Liver (tissue), 9 donors: ENCODE measurements around the gene PLA2G6. TPM values are rescaled to one million over a fixed set of nuclear protein-coding genes. Genes with fewer than 3 reads are reported as not detected.

Experiments used
- DNase-seq: peaks from one replicate; pipeline ENCODE4 v3.0.0-alpha.2; 2017; ENCODE audit warnings: low spot score
- H3K27ac ChIP-seq, 2 donors: one replicate each; pipeline ENCODE4 v1.7.0; 2013; ENCODE audit warnings: inconsistent platforms in 2 of 2, low read length in 2 of 2, control low read depth in 1 of 2, low read depth in 1 of 2, mild to moderate bottlenecking in 1 of 2
- H3K27me3 ChIP-seq, 4 donors: one replicate each; pipeline versions ENCODE4 v1.6.1 to v1.7.0; 2013; ENCODE audit warnings: low read length in 3 of 4, inconsistent platforms in 1 of 4, mild to moderate bottlenecking in 1 of 4, moderate library complexity in 1 of 4; ENCODE audit not compliant: control insufficient read depth in 4 of 4, insufficient read depth in 4 of 4
- H3K36me3 ChIP-seq, 4 donors: one replicate each; pipeline versions ENCODE4 v1.6.1 to v1.7.0; 2013; ENCODE audit warnings: low read length in 3 of 4, mild to moderate bottlenecking in 3 of 4, low read depth in 1 of 4, moderate library complexity in 1 of 4; ENCODE audit not compliant: control insufficient read depth in 4 of 4, insufficient read depth in 3 of 4
- H3K4me1 ChIP-seq, 4 donors: one replicate each; pipeline versions ENCODE4 v1.6.1 to v1.7.0; 2013; ENCODE audit warnings: low read length in 3 of 4, mild to moderate bottlenecking in 3 of 4, moderate library complexity in 1 of 4; ENCODE audit not compliant: control insufficient read depth in 4 of 4, insufficient read depth in 4 of 4
- H3K4me3 ChIP-seq, 3 donors: one replicate each; pipeline versions ENCODE4 v1.6.1 to v1.7.0; 2013; ENCODE audit warnings: low read length in 3 of 3, control low read depth in 1 of 3, low read depth in 1 of 3, mild to moderate bottlenecking in 1 of 3
- H3K9ac ChIP-seq, 2 donors: one replicate each; pipeline ENCODE4 v1.7.0; 2013; ENCODE audit warnings: low read length in 2 of 2, mild to moderate bottlenecking in 2 of 2, moderate library complexity in 2 of 2, control low read depth in 1 of 2, low read depth in 1 of 2
- H3K9me3 ChIP-seq, 4 donors: one replicate each; pipeline versions ENCODE4 v1.6.1 to v1.7.0; 2013; ENCODE audit warnings: low read length in 3 of 4; ENCODE audit not compliant: control insufficient read depth in 4 of 4
- FOXA2 ChIP-seq: IDR thresholded peaks from 2 replicates; pipeline ENCODE4 v1.6.1; 2016; ENCODE audit warnings: antibody characterized with exemption
- HNF4A ChIP-seq, 2 donors: conservative IDR thresholded peaks; 2 replicates each; pipeline ENCODE4 v1.6.1; 2016; ENCODE audit warnings: antibody characterized with exemption in 2 of 2, mild to moderate bottlenecking in 2 of 2
- HNF4G ChIP-seq: IDR thresholded peaks from 2 replicates; pipeline ENCODE4 v1.6.1; 2016; ENCODE audit warnings: antibody characterized with exemption
- JUND ChIP-seq, 2 donors: IDR thresholded peaks; 2 replicates each; pipeline ENCODE4 v1.6.1; 2016; ENCODE audit warnings: antibody characterized with exemption in 2 of 2
- NR2F2 ChIP-seq: IDR thresholded peaks from 2 replicates; pipeline ENCODE4 v1.6.1; 2016; ENCODE audit warnings: antibody characterized with exemption
- RAD21 ChIP-seq, 2 donors: IDR thresholded peaks; 2 replicates each; pipeline ENCODE4 v1.6.1; 2016; ENCODE audit warnings: antibody characterized with exemption in 2 of 2, mild to moderate bottlenecking in 2 of 2
- SP1 ChIP-seq: IDR thresholded peaks from 2 replicates; pipeline ENCODE4 v1.6.1; 2018; ENCODE audit warnings: antibody characterized with exemption, mild to moderate bottlenecking
- TAF1 ChIP-seq: conservative IDR thresholded peaks from 2 replicates; pipeline ENCODE4 v1.6.1; 2016; ENCODE audit warnings: antibody characterized with exemption, mild to moderate bottlenecking
- YY1 ChIP-seq: IDR thresholded peaks from 2 replicates; pipeline ENCODE4 v1.6.1; 2016; ENCODE audit warnings: antibody characterized with exemption, mild to moderate bottlenecking
- WGBS: extraction: QIAGEN DNeasy Blood & Tissue Kit; methylation state at CpG from one replicate; pipeline ENCODE4 v1.1.7; 2013; 5-methylcytosine and 5-hydroxymethylcytosine counted together
- polyA plus RNA-seq, 2 donors: library from polyadenylated mRNA; stranded (reverse) in 1 of 2; unstranded in 1 of 2; fragments of 200-250 nt in 1 of 2; fragments of >200 nt in 1 of 2; fragmentation: Nextera tagmentation in 1 of 2; extraction: Ambion mirVana in 1 of 2; gene quantifications; one replicate each; pipeline versions ENCODE4 v1.2.1 to v1.2.3, GENCODE V29; 2013 to 2015
- total RNA-seq, 2 donors: library from RNA; depleted of rRNA; stranded (reverse); fragments of >200 nt; gene quantifications; one replicate each; pipeline ENCODE4 v1.2.3, GENCODE V29; 2014
- TF ChIP-seq, protein P1 (sequence below): fragments of 150-350 bp; IDR thresholded peaks from 2 replicates; pipeline ENCODE4 v1.5.1; 2017; ENCODE audit warnings: improper control_type of control experiment, low read depth, low read length; ENCODE audit not compliant: missing input control
- TF ChIP-seq, protein P2 (sequence below): IDR thresholded peaks from 2 replicates; pipeline ENCODE4 v1.6.1; 2016; ENCODE audit warnings: antibody characterized with exemption
- TF ChIP-seq, protein P3 (sequence below): IDR thresholded peaks from 2 replicates; pipeline ENCODE4 v1.6.1; 2016; ENCODE audit warnings: antibody characterized with exemption
- donor health status: healthy.
- donor health status: healthy.
- donor health status: healthy.
- donor health status: healthy.
- donor health status: healthy.

PLA2G6 gene
- total and polyA plus RNA-seq, 4 donors: 5.7 to 9.0 (median 7.2) TPM

DNA sequence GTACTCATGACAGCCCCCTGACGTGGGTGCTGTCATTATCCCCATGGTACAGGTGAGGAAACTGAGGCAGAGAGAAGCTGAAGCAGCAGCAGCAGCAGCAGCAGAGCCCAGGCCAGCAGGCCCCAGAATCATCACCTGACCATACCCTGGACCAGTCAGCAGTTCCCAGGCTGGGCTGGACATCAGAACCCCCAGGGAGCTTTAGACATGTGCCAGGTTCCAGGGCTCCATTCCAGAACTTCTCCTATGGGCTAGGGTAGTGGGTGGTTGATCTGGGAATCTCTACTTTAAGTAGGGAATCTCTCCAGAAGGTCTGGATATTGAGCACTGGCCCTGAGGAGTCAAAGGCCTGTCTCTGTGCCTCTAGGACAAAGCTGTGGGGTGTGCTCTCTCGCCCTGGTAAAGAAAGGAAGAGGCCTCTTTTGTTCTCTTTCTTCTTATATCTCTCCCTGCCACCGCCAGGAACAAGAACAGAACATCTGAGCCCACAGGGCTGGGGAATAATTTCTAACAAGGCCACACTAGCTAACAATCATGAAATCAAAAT, 46.8 kb upstream of the PLA2G6 start (continued):
- TF ChIP-seq, protein P1, sequence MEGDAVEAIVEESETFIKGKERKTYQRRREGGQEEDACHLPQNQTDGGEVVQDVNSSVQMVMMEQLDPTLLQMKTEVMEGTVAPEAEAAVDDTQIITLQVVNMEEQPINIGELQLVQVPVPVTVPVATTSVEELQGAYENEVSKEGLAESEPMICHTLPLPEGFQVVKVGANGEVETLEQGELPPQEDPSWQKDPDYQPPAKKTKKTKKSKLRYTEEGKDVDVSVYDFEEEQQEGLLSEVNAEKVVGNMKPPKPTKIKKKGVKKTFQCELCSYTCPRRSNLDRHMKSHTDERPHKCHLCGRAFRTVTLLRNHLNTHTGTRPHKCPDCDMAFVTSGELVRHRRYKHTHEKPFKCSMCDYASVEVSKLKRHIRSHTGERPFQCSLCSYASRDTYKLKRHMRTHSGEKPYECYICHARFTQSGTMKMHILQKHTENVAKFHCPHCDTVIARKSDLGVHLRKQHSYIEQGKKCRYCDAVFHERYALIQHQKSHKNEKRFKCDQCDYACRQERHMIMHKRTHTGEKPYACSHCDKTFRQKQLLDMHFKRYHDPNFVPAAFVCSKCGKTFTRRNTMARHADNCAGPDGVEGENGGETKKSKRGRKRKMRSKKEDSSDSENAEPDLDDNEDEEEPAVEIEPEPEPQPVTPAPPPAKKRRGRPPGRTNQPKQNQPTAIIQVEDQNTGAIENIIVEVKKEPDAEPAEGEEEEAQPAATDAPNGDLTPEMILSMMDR: no peak
- no peak for TF ChIP-seq YY1

DNA sequence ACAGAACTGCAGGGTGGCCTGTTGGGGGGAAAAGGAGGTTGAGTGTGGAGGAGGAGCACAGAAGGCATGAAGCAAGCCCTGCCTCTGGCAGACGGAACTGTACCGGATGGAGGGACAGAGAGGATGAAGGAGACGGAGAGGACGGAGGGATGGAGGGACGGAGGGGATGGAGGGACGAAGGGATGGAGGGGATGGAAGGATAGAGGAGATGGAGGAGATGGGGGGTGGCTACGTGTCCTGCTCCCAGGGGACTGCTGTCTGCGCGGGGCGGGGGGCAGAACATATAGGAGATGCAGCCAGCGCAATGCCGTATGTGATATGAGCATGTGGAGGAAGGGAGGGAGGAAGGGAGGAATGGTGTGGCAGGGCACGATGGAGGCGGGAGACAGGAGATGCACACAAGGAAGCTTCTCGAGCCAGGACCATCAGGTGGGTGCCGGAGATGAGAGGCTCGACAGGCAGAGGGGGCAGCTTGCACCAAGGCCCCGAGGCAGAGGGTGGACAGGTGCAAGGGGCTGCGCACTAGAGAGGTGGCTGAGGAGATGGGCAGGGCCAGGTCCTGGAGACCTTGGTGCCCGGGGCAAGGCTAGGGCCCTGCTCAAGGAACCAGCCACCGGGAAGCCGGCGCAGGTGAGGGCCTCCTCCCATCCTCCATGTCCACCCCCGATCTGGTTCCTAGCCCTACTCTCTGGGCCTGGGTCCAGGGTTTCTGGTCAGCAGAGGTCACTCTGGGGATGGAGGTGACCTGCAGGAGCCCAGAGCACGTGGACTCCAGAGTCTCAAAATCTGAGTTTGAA, 45.4 kb upstream of the PLA2G6 start:
- Histone ChIP-seq H3K27me3 (no peaks in the 10 kb centered on the region), H3K4me1 (peaks cover 0 to 3% (median 0%) of the 10 kb centered on the region in 4 donors), H3K9ac (no peak overlapping the region), H3K27ac (no peak overlapping the region), H3K36me3 (peaks cover 0 to 6% (median 3%) of the 10 kb centered on the region in 4 donors), H3K4me3 (no peak overlapping the region), H3K9me3 (no peaks in the 10 kb centered on the region)
- no peak for DNase-seq
- 93% methylated on average over 25 of the region's 25 CpGs for WGBS
- no peak for TF ChIP-seq HNF4A (conservative IDR thresholded peaks at IDR 0.05)
- TF ChIP-seq, protein P2, sequence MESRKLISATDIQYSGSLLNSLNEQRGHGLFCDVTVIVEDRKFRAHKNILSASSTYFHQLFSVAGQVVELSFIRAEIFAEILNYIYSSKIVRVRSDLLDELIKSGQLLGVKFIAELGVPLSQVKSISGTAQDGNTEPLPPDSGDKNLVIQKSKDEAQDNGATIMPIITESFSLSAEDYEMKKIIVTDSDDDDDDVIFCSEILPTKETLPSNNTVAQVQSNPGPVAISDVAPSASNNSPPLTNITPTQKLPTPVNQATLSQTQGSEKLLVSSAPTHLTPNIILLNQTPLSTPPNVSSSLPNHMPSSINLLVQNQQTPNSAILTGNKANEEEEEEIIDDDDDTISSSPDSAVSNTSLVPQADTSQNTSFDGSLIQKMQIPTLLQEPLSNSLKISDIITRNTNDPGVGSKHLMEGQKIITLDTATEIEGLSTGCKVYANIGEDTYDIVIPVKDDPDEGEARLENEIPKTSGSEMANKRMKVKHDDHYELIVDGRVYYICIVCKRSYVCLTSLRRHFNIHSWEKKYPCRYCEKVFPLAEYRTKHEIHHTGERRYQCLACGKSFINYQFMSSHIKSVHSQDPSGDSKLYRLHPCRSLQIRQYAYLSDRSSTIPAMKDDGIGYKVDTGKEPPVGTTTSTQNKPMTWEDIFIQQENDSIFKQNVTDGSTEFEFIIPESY: no peak
- TF ChIP-seq SP1: no peak
- no peak for TF ChIP-seq FOXA2
- TF ChIP-seq, protein P1: no peak
- no peak for TF ChIP-seq RAD21 (IDR thresholded peaks at IDR 0.05)
- TF ChIP-seq, protein P3, sequence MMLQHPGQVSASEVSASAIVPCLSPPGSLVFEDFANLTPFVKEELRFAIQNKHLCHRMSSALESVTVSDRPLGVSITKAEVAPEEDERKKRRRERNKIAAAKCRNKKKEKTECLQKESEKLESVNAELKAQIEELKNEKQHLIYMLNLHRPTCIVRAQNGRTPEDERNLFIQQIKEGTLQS: no peak
- TF ChIP-seq JUND (IDR thresholded peaks at IDR 0.05): no peak

DNA sequence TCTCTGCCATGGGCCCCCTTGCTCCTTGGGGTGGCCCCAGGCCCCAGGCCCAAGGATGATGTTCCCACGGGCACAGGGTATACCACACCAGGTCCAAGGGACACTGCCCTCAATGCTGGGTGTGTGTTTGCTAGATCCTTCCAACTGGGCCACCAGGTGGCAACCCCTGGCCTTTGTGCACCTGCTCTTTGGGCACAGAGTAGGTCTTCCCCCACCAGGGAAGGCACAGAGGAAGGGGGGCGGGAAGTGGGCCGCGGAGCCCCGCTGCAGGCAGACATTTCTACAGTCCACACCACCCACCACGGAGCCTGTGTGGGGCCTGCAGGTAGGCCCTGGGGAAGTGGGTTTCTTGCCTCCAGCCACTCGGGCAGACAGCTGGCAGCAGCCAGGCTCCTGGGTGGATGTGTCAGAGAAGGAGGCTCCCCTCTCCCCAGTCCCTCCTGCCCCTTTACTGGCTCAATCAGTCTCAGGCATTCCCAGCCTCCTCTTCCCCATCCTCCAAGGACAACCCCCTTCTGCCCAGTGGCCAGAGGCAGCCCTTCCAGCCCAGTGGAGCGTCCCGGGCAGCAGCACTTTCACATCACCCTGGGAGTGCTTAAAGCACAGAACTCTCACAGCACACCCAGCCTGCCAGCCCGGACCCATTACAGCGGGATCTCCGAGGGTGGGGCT, 41.8 kb upstream of the PLA2G6 start:
- no peak overlapping the region for H3K9ac ChIP-seq
- H3K4me1 ChIP-seq: peaks cover 0 to 8% (median 5%) of the 10 kb centered on the region in 4 donors
- DNase-seq: no peak
- H3K4me3 ChIP-seq: no peak overlapping the region
- 90% methylated on average over 12 of the region's 12 CpGs for WGBS
- H3K27ac ChIP-seq: no peak overlapping the region
- H3K9me3 ChIP-seq: no peaks in the 10 kb centered on the region
- TF ChIP-seq HNF4G: no peak
- TF ChIP-seq SP1: no peak
- TF ChIP-seq, protein P3: no peak
- TF ChIP-seq NR2F2: no peak
- TF ChIP-seq FOXA2: no peak
- TF ChIP-seq, protein P1: no peak
- TF ChIP-seq TAF1: no peak
- H3K36me3 ChIP-seq: peaks cover 0 to 6% (median 3%) of the 10 kb centered on the region in 4 donors
- H3K27me3 ChIP-seq: no peaks in the 10 kb centered on the region
